HG03060 (cell line): ENCODE measurements around the gene S1PR3.

Experiments used
- ATAC-seq: cut with Tn5 transposase; IDR thresholded peaks from one replicate; pipeline ENCODE4 v1.9.1; 2021; ENCODE audit warnings: low read depth, moderate number of reproducible peaks; ENCODE audit not compliant: unreplicated experiment

S1PR3 gene

GRCh38 chr9:88966894-88967676 lies 24.2 kb upstream of the S1PR3 start:
- ATAC-seq, result no peak

- no peak for ATAC-seq
These were observed 22.5 kb upstream of the S1PR3 start for GRCh38 chr9:88968799-88969198.

GRCh38 chr9:88969646-88970373 lies 21.5 kb upstream of the S1PR3 start:
- ATAC-seq, result no peak

GRCh38 chr9:88971131-88971960 lies 19.9 kb upstream of the S1PR3 start:
- no peak for ATAC-seq

DNA sequence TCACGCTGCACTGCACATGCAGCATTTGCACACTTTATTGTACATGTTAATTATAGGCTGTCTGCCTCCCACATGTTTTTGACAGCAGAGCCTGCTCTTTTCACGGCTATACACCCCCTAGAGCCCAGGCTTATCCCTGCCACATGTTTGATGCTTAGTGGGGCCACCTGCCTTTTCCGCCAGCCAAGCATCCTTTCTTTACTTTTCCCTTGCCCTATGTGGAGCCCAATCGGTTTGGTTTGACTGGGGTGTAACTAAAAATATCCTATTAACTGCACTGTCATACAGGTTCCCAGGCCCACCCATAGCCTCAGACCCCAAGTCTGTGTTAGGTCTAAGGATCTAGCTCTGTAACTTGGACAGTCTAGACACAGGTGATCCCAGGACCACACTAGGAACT lies 18.9 kb upstream of the S1PR3 start:
- ATAC-seq, result no peak

DNA sequence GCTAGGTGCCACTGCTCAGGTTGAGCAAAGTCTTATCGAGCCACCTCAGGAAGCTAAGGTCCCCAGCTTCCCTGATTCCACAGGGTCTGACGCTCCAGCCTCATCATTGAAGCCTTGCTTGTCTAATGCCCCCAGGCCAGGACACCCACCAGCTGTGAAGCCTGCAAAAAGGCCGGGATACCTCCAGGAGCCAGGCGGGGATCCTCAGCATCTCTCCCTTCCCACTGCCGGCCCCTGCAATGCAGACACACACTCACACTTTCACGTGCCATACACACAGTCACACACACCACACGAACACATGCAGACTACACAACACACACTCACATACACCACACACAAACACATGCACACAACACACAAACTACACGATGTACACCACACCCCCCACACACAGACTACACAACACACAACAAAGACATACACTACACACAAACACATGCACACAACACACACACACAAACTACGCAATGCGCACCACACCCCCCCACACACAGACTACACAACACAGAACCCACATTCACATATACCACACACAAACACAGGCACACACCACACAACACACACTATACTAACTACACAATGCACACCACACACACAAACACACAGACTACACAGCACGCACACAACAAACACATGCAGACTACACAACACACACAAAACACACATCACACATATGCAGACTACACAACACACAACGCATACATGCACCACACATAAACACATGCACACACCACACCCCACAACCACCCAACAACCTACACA lies 17.8 kb upstream of the S1PR3 start:
- ATAC-seq, result no peak

- ATAC-seq, result no peak
These were observed 16.6 kb upstream of the S1PR3 start for GRCh38 chr9:88974641-88975040.

DNA sequence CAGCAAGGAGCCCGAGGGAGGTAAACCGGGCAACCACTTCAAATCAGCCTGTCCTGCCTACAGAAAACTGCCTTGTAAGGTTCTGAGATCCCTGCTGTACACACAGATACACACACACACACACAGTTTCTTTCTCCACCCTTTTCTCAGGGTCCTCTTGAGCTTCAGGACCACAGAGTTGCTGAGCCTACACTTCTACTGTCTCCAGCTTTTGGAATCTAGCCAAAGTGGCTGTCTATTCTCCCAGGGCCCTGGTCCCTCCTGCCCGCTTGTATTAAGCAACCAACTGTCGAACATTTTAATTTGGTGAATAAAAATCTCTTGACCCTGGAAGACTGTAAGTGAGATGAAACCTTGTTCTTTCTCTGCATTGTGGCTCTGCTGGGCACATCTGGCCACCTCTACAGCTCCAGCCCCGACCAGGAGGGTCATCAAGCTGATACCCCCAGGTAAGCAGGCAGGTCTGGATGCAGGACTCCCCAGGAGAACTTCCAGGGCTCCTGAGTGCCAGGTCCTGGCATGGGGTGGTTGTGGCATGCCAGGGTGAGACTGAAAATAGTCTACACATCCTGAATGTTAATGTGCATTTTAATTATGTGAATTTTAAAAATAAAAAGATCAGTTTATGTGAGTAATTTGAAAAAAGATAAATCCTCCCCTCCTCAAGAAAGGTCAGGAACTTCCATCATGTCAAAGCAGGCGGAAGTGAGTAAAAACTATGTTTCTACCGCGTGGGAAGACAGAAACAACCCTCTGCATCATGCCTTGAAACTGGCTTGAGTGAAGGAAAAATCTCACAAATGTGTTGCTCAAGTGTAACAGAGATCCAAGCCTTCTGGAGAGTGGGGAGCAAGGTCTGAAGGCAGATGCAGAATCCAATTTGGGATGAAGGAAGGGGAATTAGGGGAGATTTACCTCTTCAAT lies 15.0 kb upstream of the S1PR3 start:
- no peak for ATAC-seq

DNA sequence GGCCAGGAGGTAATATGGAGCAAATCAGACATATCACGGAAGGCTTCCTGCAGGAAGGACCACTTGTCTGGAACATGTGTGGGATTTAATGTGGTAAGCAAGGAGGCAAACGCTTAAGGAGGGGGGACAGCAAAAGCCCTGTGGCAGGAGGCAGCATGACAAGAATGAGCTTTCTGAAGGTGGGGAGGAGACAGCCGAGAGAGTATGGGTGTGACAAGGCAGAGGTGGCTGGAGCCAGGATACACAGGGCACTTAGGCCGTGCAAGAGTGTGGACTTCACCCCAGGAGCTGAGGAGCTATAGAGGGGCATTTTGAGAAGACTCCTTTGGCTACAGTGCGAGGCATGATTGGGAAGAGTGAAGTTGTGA lies 14.4 kb upstream of the S1PR3 start:
- no peak for ATAC-seq

DNA sequence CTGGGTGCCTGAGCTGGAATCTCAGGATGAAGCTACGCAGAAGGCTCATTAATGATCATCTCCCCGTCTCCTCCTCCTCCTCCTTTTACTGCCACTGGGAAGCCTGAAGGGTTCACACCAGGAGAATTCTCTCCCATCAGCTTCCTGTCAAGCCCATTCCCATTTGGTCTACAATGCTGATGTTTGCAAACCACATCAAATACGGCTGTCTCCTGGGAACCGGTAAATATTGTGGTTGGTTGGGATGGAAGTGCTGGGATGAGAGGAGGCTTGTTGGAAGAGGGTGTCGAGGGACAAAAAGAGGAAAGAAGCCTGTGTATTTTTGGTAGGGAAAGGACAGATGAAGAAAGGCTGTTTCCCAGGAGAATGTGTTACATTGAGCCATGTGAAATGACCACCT lies 13.2 kb upstream of the S1PR3 start:
- no peak for ATAC-seq

DNA sequence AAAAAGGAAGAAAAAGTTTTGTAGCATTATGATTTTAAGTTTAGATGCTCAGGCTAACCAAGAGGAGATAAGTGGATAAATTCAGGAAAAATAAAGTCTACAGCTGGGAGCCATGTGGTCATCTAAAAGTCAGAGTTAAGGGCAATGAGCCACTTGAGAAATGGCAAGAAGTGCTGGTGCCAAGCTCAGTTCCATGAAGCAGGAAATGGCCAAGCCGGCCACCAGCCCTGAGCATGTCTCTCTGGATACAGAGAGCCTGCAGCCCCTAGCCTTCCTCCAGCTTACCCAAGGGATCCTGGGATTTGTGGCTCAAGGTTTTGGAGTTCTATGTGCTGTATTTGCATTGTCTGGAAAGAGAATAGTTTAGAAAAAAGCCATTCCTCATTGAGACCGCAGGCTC lies 12.2 kb upstream of the S1PR3 start:
- ATAC-seq, result no peak

GRCh38 chr9:88979791-88980190 lies 11.5 kb upstream of the S1PR3 start:
- no peak for ATAC-seq

DNA sequence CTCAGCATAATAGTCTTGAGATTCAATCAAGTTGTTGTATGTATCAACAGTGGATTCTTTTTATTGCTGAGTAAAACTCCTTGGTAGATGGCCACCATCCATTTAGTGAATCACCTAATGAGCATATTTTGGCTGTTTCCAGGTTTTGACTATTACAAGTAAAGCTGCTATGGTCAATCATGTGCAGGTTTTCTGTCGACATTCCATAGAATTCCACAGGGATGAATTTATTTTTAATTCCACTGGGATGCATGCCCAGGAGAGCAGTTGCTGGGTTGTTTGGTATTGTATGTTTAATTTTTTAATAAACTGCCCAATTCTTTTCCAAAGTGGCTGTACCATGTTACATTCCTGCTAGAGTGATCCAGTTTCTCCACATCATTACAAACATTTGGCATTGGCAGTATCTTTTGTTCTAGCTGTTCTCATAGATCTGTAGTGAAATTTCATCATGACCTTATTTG lies 10.5 kb upstream of the S1PR3 start:
- ATAC-seq, result no peak

DNA sequence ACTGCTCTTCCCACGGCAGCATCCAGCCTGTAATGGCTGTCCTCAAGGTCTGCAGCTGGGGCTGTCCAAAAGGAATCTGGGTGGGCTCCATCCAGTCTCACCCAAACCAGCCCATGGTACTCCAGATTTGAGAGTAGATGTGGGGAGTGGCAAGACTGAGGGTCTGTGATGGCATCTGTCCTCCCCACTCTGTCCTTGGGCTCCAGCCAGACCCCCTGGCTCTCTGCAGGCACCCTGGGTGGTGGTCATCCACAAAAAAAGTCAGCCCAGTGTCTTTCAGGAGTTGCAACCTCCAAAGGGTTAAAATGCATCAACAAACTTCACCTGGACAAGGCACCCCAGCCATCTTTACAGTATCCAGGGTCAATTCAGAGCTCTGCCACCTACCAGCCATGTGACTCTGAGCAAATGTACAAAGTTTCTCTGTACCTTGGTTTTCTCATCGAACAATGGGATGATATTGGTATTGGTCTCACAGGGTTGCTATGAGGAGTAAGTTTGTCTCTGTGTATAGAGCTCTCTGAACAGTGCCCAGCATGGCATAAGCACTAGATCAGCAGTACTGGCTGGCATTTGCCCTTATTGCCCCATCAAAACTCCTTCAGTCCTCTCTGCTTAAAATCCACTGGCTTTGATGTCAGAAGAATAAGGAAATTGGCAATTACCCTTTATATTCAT lies 7.3 kb upstream of the S1PR3 start:
- no peak for ATAC-seq

DNA sequence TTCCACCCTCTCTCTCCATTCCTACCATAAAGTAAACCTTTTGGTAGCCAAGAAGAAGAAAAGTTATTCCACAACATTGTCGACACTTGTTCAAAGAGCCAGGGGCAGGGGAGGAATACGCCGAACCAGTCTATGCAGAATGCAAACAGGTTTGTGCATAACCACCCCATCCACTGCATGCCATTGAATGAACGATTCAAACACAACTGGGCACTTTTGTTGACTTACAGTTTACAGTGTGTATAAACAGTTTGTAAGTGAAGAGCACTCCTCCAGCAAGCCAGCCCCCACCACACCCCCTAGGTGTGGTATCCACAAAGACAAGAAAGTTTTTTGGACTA lies 6.8 kb upstream of the S1PR3 start:
- no peak for ATAC-seq

DNA sequence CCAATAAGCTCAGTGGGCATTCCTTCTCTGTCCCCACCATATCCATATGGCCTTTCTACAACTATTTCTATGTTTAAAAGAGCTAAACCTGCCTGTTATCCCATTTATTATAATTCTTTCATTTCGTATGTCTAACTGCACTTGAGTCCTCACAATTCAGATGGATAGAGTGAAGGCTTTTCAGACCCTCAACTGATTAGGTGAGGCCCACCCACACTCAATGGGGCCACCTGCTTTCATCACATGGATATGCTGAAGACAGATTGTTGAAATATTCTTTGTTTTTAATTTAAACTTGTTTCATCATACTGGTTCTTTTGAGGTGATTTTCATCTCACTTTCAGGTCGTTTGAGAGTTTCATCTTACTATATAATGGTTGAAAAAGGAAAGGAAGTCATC lies 5.7 kb upstream of the S1PR3 start:
- ATAC-seq, result no peak

DNA sequence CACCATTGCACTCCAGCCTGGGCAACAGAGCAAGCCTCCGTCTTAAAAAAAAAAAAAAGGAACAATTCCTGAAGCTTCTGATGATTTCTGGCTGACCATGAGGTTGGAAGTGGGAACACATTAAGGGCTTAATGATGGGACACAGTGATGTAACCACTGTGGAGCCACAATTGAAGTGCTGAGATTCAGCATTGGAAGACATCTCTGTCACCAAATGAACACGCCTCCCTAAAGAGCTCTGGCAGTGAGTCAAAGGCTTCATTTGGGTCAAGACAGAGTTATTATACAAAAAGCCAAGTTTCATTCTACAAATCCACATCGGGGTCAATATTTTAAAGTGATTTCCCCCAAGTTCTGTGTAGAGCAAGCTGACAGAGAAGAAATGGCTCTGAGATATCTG lies 4.5 kb upstream of the S1PR3 start:
- no peak for ATAC-seq

DNA sequence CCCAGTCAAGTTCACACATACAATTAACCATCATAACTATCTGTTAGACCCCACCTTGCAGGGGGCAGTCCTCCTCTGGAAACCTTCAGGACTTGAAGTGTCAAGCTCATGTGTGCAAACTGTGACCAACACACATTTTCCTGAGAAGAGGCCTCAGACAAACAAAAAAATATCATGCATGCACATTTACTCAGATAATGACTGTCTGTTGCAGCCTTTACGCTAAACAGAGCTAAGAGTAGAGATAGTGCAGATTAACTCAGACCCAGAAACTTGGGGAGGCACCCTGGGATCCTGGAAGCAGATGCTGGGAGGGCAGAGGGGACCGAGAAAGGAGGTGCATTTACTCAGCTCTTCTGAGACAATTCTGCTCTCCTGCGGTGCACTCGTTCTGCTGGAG lies 3.6 kb upstream of the S1PR3 start:
- no peak for ATAC-seq
